Naive thymus-derived CD4-positive, alpha-beta T cell (primary cell): Measurements from ENCODE around the gene PSEN1. TPM values are rescaled to one million over a fixed set of nuclear protein-coding genes. Genes with fewer than 3 reads are reported as not detected.
A peak's percentile ranks its signal among the peaks of the same experiment; 100 is the strongest.

Experiments
- ATAC-seq: fragments of 150-1000 bp; cut with Tn5 transposase; 2 replicates; pipeline ENCODE4 v1.10.0; 2021; ENCODE audit warnings: mild to moderate bottlenecking, moderate library complexity
- CTCF ChIA-PET: fragments of 350-600 bp; sonication (Branson Sonifier 250); formaldehyde crosslinking; loops from one replicate; lab custom pipeline; 2021; ENCODE audit warnings: antibody characterized with exemption; lab: Charles Lee
- POLR2A ChIA-PET: fragments of 350-600 bp; sonication (Branson Sonifier 250); formaldehyde crosslinking; loops from one replicate; lab custom pipeline; 2021; ENCODE audit warnings: antibody characterized with exemption, inconsistent platforms; lab: Charles Lee
- DNase-seq, 9 donors: peaks; one replicate each; pipeline versions ENCODE4 v3.0.0 to v3.0.0-alpha.2; 2020 to 2022; ENCODE audit warnings: mixed read lengths in 1 of 9
- H3K27ac ChIP-seq: one replicate; pipeline ENCODE4 v1.7.0; 2013; ENCODE audit warnings: mild to moderate bottlenecking, low read depth, low read length, moderate library complexity
- H3K27me3 ChIP-seq, 2 donors: one replicate each; pipeline ENCODE4 v1.7.0; 2013; ENCODE audit warnings: low read length in 2 of 2, mild to moderate bottlenecking in 2 of 2, moderate library complexity in 2 of 2; ENCODE audit not compliant: control insufficient read depth in 2 of 2, insufficient read depth in 2 of 2
- H3K36me3 ChIP-seq, 3 experiments: 1 replicate in 2 of 3; 2 replicates in 1 of 3; pipeline ENCODE4 v1.7.0; 2013; ENCODE audit warnings: low read length in 3 of 3, mild to moderate bottlenecking in 3 of 3, moderate library complexity in 1 of 3; ENCODE audit not compliant: insufficient read depth in 3 of 3, control insufficient read depth in 2 of 3
- H3K4me1 ChIP-seq, 2 donors: one replicate each; pipeline ENCODE4 v1.7.0; 2013; ENCODE audit warnings: low read length in 2 of 2, mild to moderate bottlenecking in 2 of 2, moderate library complexity in 1 of 2; ENCODE audit not compliant: control insufficient read depth in 2 of 2, insufficient read depth in 2 of 2
- H3K4me3 ChIP-seq: 2 replicates; pipeline ENCODE4 v1.7.0; 2013; ENCODE audit warnings: mild to moderate bottlenecking, low read length
- H3K9me3 ChIP-seq, 3 experiments: 1 replicate in 2 of 3; 2 replicates in 1 of 3; pipeline ENCODE4 v1.7.0; 2013; ENCODE audit warnings: low read length in 3 of 3; ENCODE audit not compliant: control insufficient read depth in 2 of 3
- H3K27ac Mint-ChIP-seq, 9 donors: one replicate each; pipeline ENCODE4 v1.8.0; 2020 to 2022; ENCODE audit warnings: mixed read lengths in 9 of 9, mild to moderate bottlenecking in 8 of 9, moderate library complexity in 5 of 9, inconsistent platforms in 2 of 9
- H3K27me3 Mint-ChIP-seq, 5 donors: one replicate each; pipeline ENCODE4 v1.8.0; 2021 to 2022; ENCODE audit warnings: mixed read lengths in 5 of 5, mild to moderate bottlenecking in 1 of 5
- H3K36me3 Mint-ChIP-seq, 5 donors: one replicate each; pipeline ENCODE4 v1.8.0; 2020 to 2022; ENCODE audit warnings: mixed read lengths in 5 of 5, mild to moderate bottlenecking in 3 of 5, inconsistent platforms in 1 of 5
- H3K4me1 Mint-ChIP-seq, 7 donors: one replicate each; pipeline ENCODE4 v1.8.0; 2020 to 2022; ENCODE audit warnings: mixed read lengths in 7 of 7, mild to moderate bottlenecking in 3 of 7, inconsistent platforms in 1 of 7
- H3K4me3 Mint-ChIP-seq, 10 donors: one replicate each; pipeline ENCODE4 v1.8.0; 2020 to 2022; ENCODE audit warnings: mild to moderate bottlenecking in 10 of 10, mixed read lengths in 10 of 10, moderate library complexity in 6 of 10, inconsistent platforms in 2 of 10
- H3K9me3 Mint-ChIP-seq, 11 donors: one replicate each; pipeline ENCODE4 v1.8.0; 2020 to 2022; ENCODE audit warnings: mixed read lengths in 11 of 11, mild to moderate bottlenecking in 4 of 11, inconsistent platforms in 1 of 11, moderate library complexity in 1 of 11
- intact Hi-C, 2 donors: fragments of 100-400 bp; cut with micrococcal nuclease; formaldehyde crosslinking; loops; one replicate each; pipeline ENCODE4 v1.15.1; 2023
- polyA plus RNA-seq, 2 donors: library from polyadenylated mRNA; unstranded; fragments of 300-500 nt; fragmentation: Illumina TruSeq; gene quantifications; one replicate each; pipeline ENCODE4 v1.2.3, GENCODE V29; 2021
- total RNA-seq, 6 experiments: library from RNA in 5 of 6; stranded (reverse) in 5 of 6; gene quantifications; 1 replicate in 5 of 6; 2 replicates in 1 of 6; pipeline ENCODE4 v1.2.3 and lab custom pipeline; 2021 to 2026

Gene PSEN1
- total and polyA plus RNA-seq, 7 experiments from 2014 or later: 23.7 to 55.8 (median 43.2) TPM

- H3K27ac Mint-ChIP-seq: no peak overlapping the region
- Histone ChIP-seq H3K27ac (no peak overlapping the region), H3K9me3 (no peaks in the 10 kb centered on the region), H3K36me3 (no peaks in the 10 kb centered on the region), H3K4me1 (no peaks in the 10 kb centered on the region), H3K27me3 (peaks cover 0 to 8% of the 10 kb centered on the region in 2 donors), H3K4me3 (no peak overlapping the region)
- intact Hi-C loops: no loop called here
- H3K27me3 Mint-ChIP-seq: peaks cover 51 to 67% (median 57%) of the 10 kb centered on the region in 5 donors
- peak overlapping the region in 1 of 10 donors; percentile 48 for H3K4me3 Mint-ChIP-seq
- no peak for ATAC-seq
- peaks cover 0 to 5% (median 0%) of the 10 kb centered on the region in 5 donors for H3K36me3 Mint-ChIP-seq
- H3K9me3 Mint-ChIP-seq: no peaks in the 10 kb centered on the region
- H3K4me1 Mint-ChIP-seq: peaks cover 6 to 20% (median 15%) of the 10 kb centered on the region in 7 donors
- no peak for DNase-seq
- CTCF ChIA-PET: no interaction called here
- POLR2A ChIA-PET: no interaction called here
Observed at GRCh38 chr14:73234586-73235394, 98.5 kb downstream of the PSEN1 start.

- no peaks in the 10 kb centered on the region for H3K4me1 ChIP-seq
- no peaks in the 10 kb centered on the region for H3K36me3 ChIP-seq
- peaks cover 0 to 8% of the 10 kb centered on the region in 2 donors for H3K27me3 ChIP-seq
- no peak for ATAC-seq
- Mint-ChIP-seq H3K27me3 (peaks cover 55 to 74% (median 62%) of the 10 kb centered on the region in 5 donors), H3K27ac (no peak overlapping the region), H3K4me3 (peak overlapping the region in 4 of 10 donors; percentile 13 to 86 (median 48)), H3K36me3 (peaks cover 0 to 5% (median 0%) of the 10 kb centered on the region in 5 donors), H3K4me1 (peaks cover 6 to 20% (median 15%) of the 10 kb centered on the region in 7 donors), H3K9me3 (no peaks in the 10 kb centered on the region)
- no peak for DNase-seq
- H3K27ac ChIP-seq: no peak overlapping the region
- ChIA-PET CTCF (no interaction called here), POLR2A (no interaction called here)
- no peak overlapping the region for H3K4me3 ChIP-seq
- H3K9me3 ChIP-seq: no peaks in the 10 kb centered on the region
- intact Hi-C loops: no loop called here
Observed at GRCh38 chr14:73235531-73236155, 99.3 kb downstream of the PSEN1 start.

- no peak overlapping the region for H3K4me3 ChIP-seq
- peaks cover 57 to 79% (median 65%) of the 10 kb centered on the region in 5 donors for H3K27me3 Mint-ChIP-seq
- DNase-seq: no peak
- H3K36me3 Mint-ChIP-seq: peaks cover 0 to 5% (median 0%) of the 10 kb centered on the region in 5 donors
- H3K9me3 ChIP-seq: no peaks in the 10 kb centered on the region
- H3K27me3 ChIP-seq: peaks cover 0 to 8% of the 10 kb centered on the region in 2 donors
- no peaks in the 10 kb centered on the region for H3K4me1 ChIP-seq
- peak overlapping the region in 4 of 10 donors; percentile 14 to 86 (median 48) for H3K4me3 Mint-ChIP-seq
- ChIA-PET POLR2A (no interaction called here), CTCF (no interaction called here)
- no peaks in the 10 kb centered on the region for H3K36me3 ChIP-seq
- no peak overlapping the region for H3K27ac Mint-ChIP-seq
- no peak for ATAC-seq
- intact Hi-C loops: no loop called here
- H3K4me1 Mint-ChIP-seq: peaks cover 6 to 20% (median 15%) of the 10 kb centered on the region in 7 donors
- no peaks in the 10 kb centered on the region for H3K9me3 Mint-ChIP-seq
- no peak overlapping the region for H3K27ac ChIP-seq
Observed at GRCh38 chr14:73236157-73236556, 99.8 kb downstream of the PSEN1 start.

GRCh38 chr14:73236752-73237218 is 100.5 kb downstream of the PSEN1 start:
- no peak for ATAC-seq
- Histone ChIP-seq H3K4me3 (no peak overlapping the region), H3K27me3 (peaks cover 0 to 8% of the 10 kb centered on the region in 2 donors), H3K36me3 (no peaks in the 10 kb centered on the region), H3K4me1 (no peaks in the 10 kb centered on the region), H3K27ac (no peak overlapping the region), H3K9me3 (no peaks in the 10 kb centered on the region)
- Mint-ChIP-seq H3K36me3 (peaks cover 0 to 5% (median 0%) of the 10 kb centered on the region in 5 donors), H3K9me3 (no peaks in the 10 kb centered on the region), H3K27ac (no peak overlapping the region), H3K4me1 (peaks cover 6 to 21% (median 16%) of the 10 kb centered on the region in 7 donors), H3K27me3 (peaks cover 63 to 82% (median 68%) of the 10 kb centered on the region in 5 donors), H3K4me3 (peak overlapping the region in 9 of 10 donors; percentile 13 to 86 (median 62))
- intact Hi-C loops: no loop called here
- POLR2A ChIA-PET: no interaction called here
- DNase-seq: no peak
- CTCF ChIA-PET: no interaction called here

- no peak for DNase-seq
- Mint-ChIP-seq H3K4me1 (peaks cover 6 to 21% (median 16%) of the 10 kb centered on the region in 7 donors), H3K27ac (no peak within 1 kb of the TSS), H3K36me3 (peaks cover 0 to 5% (median 0%) of the 10 kb centered on the region in 5 donors), H3K4me3 (peak within 1 kb of the TSS in 9 of 10 donors; percentile 13 to 86 (median 62)), H3K27me3 (peaks cover 67 to 85% (median 71%) of the 10 kb centered on the region in 5 donors), H3K9me3 (no peaks in the 10 kb centered on the region)
- CTCF ChIA-PET: no interaction called here
- POLR2A ChIA-PET: no interaction called here
- Histone ChIP-seq H3K4me1 (no peaks in the 10 kb centered on the region), H3K9me3 (no peaks in the 10 kb centered on the region), H3K36me3 (no peaks in the 10 kb centered on the region), H3K27ac (no peak within 1 kb of the TSS), H3K4me3 (no peak within 1 kb of the TSS), H3K27me3 (peaks cover 0 to 8% of the 10 kb centered on the region in 2 donors)
- peak; percentile 62 for ATAC-seq
- intact Hi-C loops: no loop called here
Observed at GRCh38 chr14:73237219-73237785, 101.0 kb downstream of the PSEN1 start, which contains the start of gene PAPLN. Gene PAPLN (plus strand): TSS chr14:73237506. CDS start chr14:73239779, 2,273 bp downstream.

GRCh38 chr14:73237786-73238423 is 101.6 kb downstream of the PSEN1 start:
- ChIA-PET POLR2A (no interaction called here), CTCF (interaction anchor here (0.6 kb wide), 1 partner anchor 226 kb away, joined by 3 read pairs; no protein-coding TSS in a partner anchor)
- Histone ChIP-seq H3K36me3 (no peaks in the 10 kb centered on the region), H3K4me3 (no peak overlapping the region), H3K9me3 (no peaks in the 10 kb centered on the region), H3K4me1 (no peaks in the 10 kb centered on the region), H3K27me3 (peaks cover 0 to 8% of the 10 kb centered on the region in 2 donors), H3K27ac (no peak overlapping the region)
- ATAC-seq (no peak), DNase-seq (no peak)
- peaks cover 10 to 24% (median 20%) of the 10 kb centered on the region in 7 donors for H3K4me1 Mint-ChIP-seq
- intact Hi-C loops: no loop called here
- H3K4me3 Mint-ChIP-seq: peak overlapping the region in 6 of 10 donors; percentile 7 to 86 (median 34)
- peaks cover 0 to 1% (median 0%) of the 10 kb centered on the region in 11 donors for H3K9me3 Mint-ChIP-seq
- no peak overlapping the region for H3K27ac Mint-ChIP-seq
- peaks cover 0 to 5% (median 0%) of the 10 kb centered on the region in 5 donors for H3K36me3 Mint-ChIP-seq
- peaks cover 68 to 84% (median 71%) of the 10 kb centered on the region in 5 donors for H3K27me3 Mint-ChIP-seq
